Right lung (tissue), 10 donors: ENCODE results near the gene BAZ1A. TPM values are rescaled to one million over a fixed set of nuclear protein-coding genes. Genes with fewer than 3 reads are reported as not detected.
A peak's percentile ranks its signal among the peaks of the same experiment; 100 is the strongest.

Source experiments
- DNase-seq, 2 donors: peaks; one replicate each; pipeline ENCODE4 v3.0.0-alpha.2; 2013
- long read RNA-seq, 8 donors: transcript quantifications; one replicate each; lab custom pipeline, GENCODE V29; 2026
- polyA plus RNA-seq, 5 donors: library from polyadenylated mRNA; unstranded; fragments of 120-200 nt; gene quantifications; one replicate each; pipeline versions ENCODE4 v1.2.1 to v1.2.3, GENCODE V29; 2013; ENCODE audit warnings: inconsistent platforms in 1 of 5, low replicate concordance in 1 of 5; ENCODE audit not compliant: insufficient read length in 5 of 5, insufficient read depth in 1 of 5

The BAZ1A gene
- 10 to 100 TPM; 28.0 to 40.6 (median 36.7) TPM for polyA plus RNA-seq
- long read RNA-seq, donor 1: 0 reads
- long read RNA-seq, donor 2: 0 reads
- long read RNA-seq, donor 3: 0 reads
- long read RNA-seq, donor 4, partial matches to known transcripts: 0 of 1 reads
- long read RNA-seq, donor 4, other reads (novel, unspliced or antisense): 0 of 1 reads
- long read RNA-seq, donor 5: 0 reads
- long read RNA-seq, donor 6, partial matches to known transcripts: 5 of 5 reads
- long read RNA-seq, donor 6, other reads (novel, unspliced or antisense): 0 of 5 reads
- long read RNA-seq, donor 7, partial matches to known transcripts: 6 of 7 reads
- long read RNA-seq, donor 7, other reads (novel, unspliced or antisense): 0 of 7 reads
- long read RNA-seq, donor 8, partial matches to known transcripts: 0 of 1 reads
- long read RNA-seq, donor 8, other reads (novel, unspliced or antisense): 0 of 1 reads

GRCh38 chr14:34875031-34875922, at the start of gene BAZ1A:
Gene BAZ1A, minus strand, starts transcription at chr14:34875360. Its CDS starts 756 bp downstream, at chr14:34874604.
- DNase-seq: peak; percentile 62 to 65

- DNase-seq: no peak
Measured at GRCh38 chr14:34920339-34920738, 45.2 kb upstream of the BAZ1A start.

GRCh38 chr14:34913619-34914018, 38.5 kb upstream of the BAZ1A start:
- DNase-seq: no peak

- DNase-seq: no peak
Measured at GRCh38 chr14:34912966-34913365, 37.8 kb upstream of the BAZ1A start.

- DNase-seq: no peak
Measured at GRCh38 chr14:34912182-34912581, 37.0 kb upstream of the BAZ1A start.

GRCh38 chr14:34911209-34912150, 36.3 kb upstream of the BAZ1A start:
- no peak for DNase-seq

GRCh38 chr14:34906287-34906686, 31.1 kb upstream of the BAZ1A start:
- no peak for DNase-seq

- DNase-seq: no peak
Measured at GRCh38 chr14:34895277-34895676, 20.1 kb upstream of the BAZ1A start.

GRCh38 chr14:34890937-34891336, 15.8 kb upstream of the BAZ1A start:
- DNase-seq: no peak

GRCh38 chr14:34888186-34888585, 13.0 kb upstream of the BAZ1A start:
- no peak for DNase-seq

- DNase-seq: no peak
Measured at GRCh38 chr14:34883954-34884353, 8.8 kb upstream of the BAZ1A start.

GRCh38 chr14:34874386-34875030, 652 bp downstream of the BAZ1A start:
- peak; percentile 61 to 64 for DNase-seq

GRCh38 chr14:34873589-34874385, 1.4 kb downstream of the BAZ1A start:
- DNase-seq: peak; percentile 84 to 86

- no peak for DNase-seq
Measured at GRCh38 chr14:34872822-34873588, 2.2 kb downstream of the BAZ1A start.

GRCh38 chr14:34867199-34867598, 8.0 kb downstream of the BAZ1A start:
- no peak for DNase-seq

- DNase-seq: no peak
Measured at GRCh38 chr14:34865889-34866574, 9.1 kb downstream of the BAZ1A start.

GRCh38 chr14:34863844-34864243, 11.3 kb downstream of the BAZ1A start:
- DNase-seq: no peak

GRCh38 chr14:34858765-34859164, 16.4 kb downstream of the BAZ1A start:
- no peak for DNase-seq
